ENCODE data around the gene RPL28.
A peak's percentile ranks its signal among the peaks of the same experiment; 100 is the strongest.

Gene RPL28

DNA sequence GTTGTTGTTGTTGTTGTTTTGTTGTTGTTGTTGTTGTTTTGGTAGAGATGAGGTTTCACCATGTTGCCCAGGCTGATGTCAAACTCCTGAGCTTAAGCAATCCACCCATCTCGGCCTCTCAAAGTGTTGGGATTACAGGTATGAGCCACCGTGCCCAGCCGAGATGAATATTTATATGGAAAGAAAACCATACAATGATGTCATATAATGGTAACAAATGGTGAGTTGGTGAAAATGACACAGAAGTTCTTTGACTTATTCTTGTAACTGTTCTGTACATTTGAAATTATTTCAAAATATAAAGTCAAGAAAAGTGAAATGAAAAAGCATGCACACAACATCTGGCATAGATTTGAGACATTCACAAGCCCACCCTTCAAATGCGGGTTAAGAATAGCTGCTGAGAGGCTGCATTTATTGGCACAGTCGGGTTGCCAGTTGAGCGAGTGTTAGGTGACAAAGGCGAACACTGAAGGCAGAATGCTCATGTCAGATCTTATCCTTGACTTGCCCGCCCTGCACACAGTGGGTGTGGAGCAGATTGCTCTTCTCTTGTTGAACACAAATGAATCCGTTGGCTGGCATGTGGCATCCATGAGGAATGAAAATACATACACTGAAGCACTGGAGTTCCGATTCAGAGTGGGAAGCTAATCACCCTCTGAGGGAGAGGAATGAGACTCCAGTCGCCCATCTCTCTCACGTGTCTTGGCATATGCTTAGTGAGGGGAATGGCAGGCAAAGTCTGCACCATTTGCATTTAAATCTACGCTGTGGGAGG lies 37.7 kb downstream of the RPL28 start:
- DNase-seq (ENCODE audit: low spot score), result no peak
- no peak overlapping the region for H4K8ac ChIP-seq (ENCODE audit: low read depth, low read length)
- WGBS, 2 donors (ENCODE audit: extremely low coverage in 2 of 2, insufficient read length in 2 of 2, insufficient replicate concordance in 1 of 2), result no CpG with 5 or more reads among the region's 13 CpGs
- H3K27ac ChIP-seq (replicated peaks; ENCODE audit: low read length), result no peak overlapping the region
- H3K14ac ChIP-seq (ENCODE audit: low read length), result no peak overlapping the region
- H3K4me1 ChIP-seq (ENCODE audit: control insufficient read depth in 2 of 2, insufficient read depth in 1 of 2, low read depth in 1 of 2, low read length in 2 of 2), result no peaks in the 10 kb centered on the region
- no peak overlapping the region for H2AK5ac ChIP-seq (ENCODE audit: low read depth, low read length)
- peak overlapping the region; percentile 19 for H4K91ac ChIP-seq (ENCODE audit: low read depth, low read length, poor library complexity)
- H3K9me3 ChIP-seq (replicated peaks in 1 of 2; ENCODE audit: control insufficient read depth in 2 of 2, insufficient read depth in 1 of 2, low read depth in 1 of 2, low read length in 2 of 2), result no peaks in the 10 kb centered on the region
- no peak overlapping the region for H2AFZ ChIP-seq (ENCODE audit: low read length)
- peak overlapping the region; percentile 8 for H3K23ac ChIP-seq (ENCODE audit: low read depth, low read length, poor library complexity)
- no peak overlapping the region for H3K9ac ChIP-seq (ENCODE audit: low read depth, low read length, poor library complexity)
- no peak overlapping the region for H3K4me2 ChIP-seq (ENCODE audit: insufficient read depth, low read length, poor library complexity, severe bottlenecking)
- H2BK5ac ChIP-seq (ENCODE audit: low read length), result no peak overlapping the region
- H2BK15ac ChIP-seq (ENCODE audit: low read length), result no peak overlapping the region
- H2BK120ac ChIP-seq (ENCODE audit: low read depth, low read length), result no peak overlapping the region
- no peaks in the 10 kb centered on the region for H3K79me1 ChIP-seq (ENCODE audit: low read depth, low read length)
- peaks cover 0 to 4% (median 2%) of the 10 kb centered on the region in 3 experiments for H3K27me3 ChIP-seq (ENCODE audit: control insufficient read depth in 3 of 3, insufficient read depth in 3 of 3, low read depth in 1 of 3, low read length in 3 of 3)
- no peaks in the 10 kb centered on the region for H3K36me3 ChIP-seq (replicated peaks in 1 of 2; ENCODE audit: control insufficient read depth in 2 of 2, insufficient read depth in 2 of 2, low read length in 2 of 2)
- H3K18ac ChIP-seq (ENCODE audit: low read length), result no peak overlapping the region
- H3K4ac ChIP-seq (ENCODE audit: low read length), result no peak overlapping the region
- H2BK12ac ChIP-seq (ENCODE audit: low read length), result no peak overlapping the region
- H3K4me3 ChIP-seq (ENCODE audit: low read length in 2 of 2), result no peak overlapping the region

DNA sequence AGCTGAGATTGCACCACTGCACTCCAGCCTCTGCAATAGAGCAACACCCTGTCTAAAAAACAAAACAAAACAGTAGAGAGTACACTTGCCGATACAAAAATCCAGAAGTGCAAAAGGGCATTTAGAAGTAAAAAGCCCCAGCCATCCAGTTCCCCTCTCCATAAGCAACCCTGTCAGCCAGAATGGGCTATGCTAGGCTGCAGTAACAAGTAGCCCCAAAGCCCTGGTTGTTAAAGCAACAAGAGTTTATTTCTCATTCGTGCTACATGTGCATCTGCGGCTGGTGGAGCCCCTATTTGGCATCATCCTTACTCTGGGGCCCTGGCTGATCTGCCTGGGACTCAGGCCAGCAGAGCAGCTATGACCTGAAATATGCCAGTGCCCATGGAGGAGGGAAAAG lies 38.8 kb downstream of the RPL28 start:
- no peak overlapping the region for H4K91ac ChIP-seq (ENCODE audit: low read depth, low read length, poor library complexity)
- H3K4ac ChIP-seq (ENCODE audit: low read length), result no peak overlapping the region
- no peaks in the 10 kb centered on the region for H3K4me1 ChIP-seq (ENCODE audit: control insufficient read depth in 2 of 2, insufficient read depth in 1 of 2, low read depth in 1 of 2, low read length in 2 of 2)
- H3K23ac ChIP-seq (ENCODE audit: low read depth, low read length, poor library complexity), result no peak overlapping the region
- H3K79me1 ChIP-seq (ENCODE audit: low read depth, low read length), result no peaks in the 10 kb centered on the region
- no peak overlapping the region for H3K18ac ChIP-seq (ENCODE audit: low read length)
- no peak overlapping the region for H3K4me2 ChIP-seq (ENCODE audit: insufficient read depth, low read length, poor library complexity, severe bottlenecking)
- peak overlapping the region; percentile 37 for H2AK5ac ChIP-seq (ENCODE audit: low read depth, low read length)
- WGBS, 2 donors (ENCODE audit: extremely low coverage in 2 of 2, insufficient read length in 2 of 2, insufficient replicate concordance in 1 of 2), result no CpG with 5 or more reads among the region's 3 CpGs
- no peaks in the 10 kb centered on the region for H3K36me3 ChIP-seq (replicated peaks in 1 of 2; ENCODE audit: control insufficient read depth in 2 of 2, insufficient read depth in 2 of 2, low read length in 2 of 2)
- H3K9me3 ChIP-seq (replicated peaks in 1 of 2; ENCODE audit: control insufficient read depth in 2 of 2, insufficient read depth in 1 of 2, low read depth in 1 of 2, low read length in 2 of 2), result no peaks in the 10 kb centered on the region
- peak overlapping the region; percentile 64 for H3K14ac ChIP-seq (ENCODE audit: low read length)
- no peak overlapping the region for H2BK15ac ChIP-seq (ENCODE audit: low read length)
- peaks cover 0 to 4% (median 0%) of the 10 kb centered on the region in 3 experiments for H3K27me3 ChIP-seq (ENCODE audit: control insufficient read depth in 3 of 3, insufficient read depth in 3 of 3, low read depth in 1 of 3, low read length in 3 of 3)
- no peak overlapping the region for H3K4me3 ChIP-seq (ENCODE audit: low read length in 2 of 2)
- no peak overlapping the region for H2BK120ac ChIP-seq (ENCODE audit: low read depth, low read length)
- H4K8ac ChIP-seq (ENCODE audit: low read depth, low read length), result no peak overlapping the region
- DNase-seq (ENCODE audit: low spot score), result no peak
- no peak overlapping the region for H2BK12ac ChIP-seq (ENCODE audit: low read length)
- H3K27ac ChIP-seq (replicated peaks; ENCODE audit: low read length), result no peak overlapping the region
- no peak overlapping the region for H2BK5ac ChIP-seq (ENCODE audit: low read length)
- H3K9ac ChIP-seq (ENCODE audit: low read depth, low read length, poor library complexity), result no peak overlapping the region
- H2AFZ ChIP-seq (ENCODE audit: low read length), result no peak overlapping the region

- Histone ChIP-seq H3K4me1 (ENCODE audit: control insufficient read depth in 2 of 2, insufficient read depth in 1 of 2, low read depth in 1 of 2, low read length in 2 of 2) (no peaks in the 10 kb centered on the region), H4K91ac (ENCODE audit: low read depth, low read length, poor library complexity) (no peak overlapping the region), H3K18ac (ENCODE audit: low read length) (no peak overlapping the region)
Observed at GRCh38 chr19:55426042-55426441, 40.3 kb downstream of the RPL28 start.

GRCh38 chr19:55431183-55431582 lies 45.5 kb downstream of the RPL28 start:
- Histone ChIP-seq H3K4me3 (ENCODE audit: low read length in 2 of 2) (no peak overlapping the region), H2AK5ac (ENCODE audit: low read depth, low read length) (no peak overlapping the region), H2BK5ac (ENCODE audit: low read length) (no peak overlapping the region), H4K8ac (ENCODE audit: low read depth, low read length) (no peak overlapping the region), H3K79me1 (ENCODE audit: low read depth, low read length) (peaks cover 2% of the 10 kb centered on the region), H3K9me3 (replicated peaks in 1 of 2; ENCODE audit: control insufficient read depth in 2 of 2, insufficient read depth in 1 of 2, low read depth in 1 of 2, low read length in 2 of 2) (peaks cover 0 to 15% of the 10 kb centered on the region in 2 donors), H3K9ac (ENCODE audit: low read depth, low read length, poor library complexity) (no peak overlapping the region), H3K4me2 (ENCODE audit: insufficient read depth, low read length, poor library complexity, severe bottlenecking) (no peak overlapping the region), H3K18ac (ENCODE audit: low read length) (no peak overlapping the region), H2BK15ac (ENCODE audit: low read length) (no peak overlapping the region), H2BK12ac (ENCODE audit: low read length) (no peak overlapping the region), H2BK120ac (ENCODE audit: low read depth, low read length) (no peak overlapping the region), H4K91ac (ENCODE audit: low read depth, low read length, poor library complexity) (no peak overlapping the region), H3K36me3 (replicated peaks in 1 of 2; ENCODE audit: control insufficient read depth in 2 of 2, insufficient read depth in 2 of 2, low read length in 2 of 2) (no peaks in the 10 kb centered on the region), H3K23ac (ENCODE audit: low read depth, low read length, poor library complexity) (no peak overlapping the region), H3K14ac (ENCODE audit: low read length) (no peak overlapping the region), H3K27me3 (ENCODE audit: control insufficient read depth in 3 of 3, insufficient read depth in 3 of 3, low read depth in 1 of 3, low read length in 3 of 3) (peaks cover 0 to 11% (median 0%) of the 10 kb centered on the region in 3 experiments), H3K4ac (ENCODE audit: low read length) (no peak overlapping the region), H2AFZ (ENCODE audit: low read length) (no peak overlapping the region), H3K4me1 (ENCODE audit: control insufficient read depth in 2 of 2, insufficient read depth in 1 of 2, low read depth in 1 of 2, low read length in 2 of 2) (no peaks in the 10 kb centered on the region), H3K27ac (replicated peaks; ENCODE audit: low read length) (no peak overlapping the region)
- no peak for DNase-seq (ENCODE audit: low spot score)
- no CpG with 5 or more reads among the region's 1 CpG for WGBS, 2 donors (ENCODE audit: extremely low coverage in 2 of 2, insufficient read length in 2 of 2, insufficient replicate concordance in 1 of 2)

More at GRCh38 chr19:55426042-55426441, 40.3 kb downstream of the RPL28 start:
- no peaks in the 10 kb centered on the region for H3K36me3 ChIP-seq (replicated peaks in 1 of 2; ENCODE audit: control insufficient read depth in 2 of 2, insufficient read depth in 2 of 2, low read length in 2 of 2)
- no peak overlapping the region for H3K27ac ChIP-seq (replicated peaks; ENCODE audit: low read length)
- no peak overlapping the region for H2AFZ ChIP-seq (ENCODE audit: low read length)
- no peak overlapping the region for H2BK15ac ChIP-seq (ENCODE audit: low read length)
- no peaks in the 10 kb centered on the region for H3K9me3 ChIP-seq (replicated peaks in 1 of 2; ENCODE audit: control insufficient read depth in 2 of 2, insufficient read depth in 1 of 2, low read depth in 1 of 2, low read length in 2 of 2)
- peaks cover 0 to 4% (median 2%) of the 10 kb centered on the region in 3 experiments for H3K27me3 ChIP-seq (ENCODE audit: control insufficient read depth in 3 of 3, insufficient read depth in 3 of 3, low read depth in 1 of 3, low read length in 3 of 3)
- H3K79me1 ChIP-seq (ENCODE audit: low read depth, low read length), result no peaks in the 10 kb centered on the region
- no peak overlapping the region for H3K23ac ChIP-seq (ENCODE audit: low read depth, low read length, poor library complexity)
- no peak overlapping the region for H3K4ac ChIP-seq (ENCODE audit: low read length)
- no CpG with 5 or more reads among the region's 2 CpGs for WGBS, 2 donors (ENCODE audit: extremely low coverage in 2 of 2, insufficient read length in 2 of 2, insufficient replicate concordance in 1 of 2)
- H3K4me2 ChIP-seq (ENCODE audit: insufficient read depth, low read length, poor library complexity, severe bottlenecking), result no peak overlapping the region
- no peak overlapping the region for H2BK12ac ChIP-seq (ENCODE audit: low read length)
- no peak overlapping the region for H2BK5ac ChIP-seq (ENCODE audit: low read length)
- H3K4me3 ChIP-seq (ENCODE audit: low read length in 2 of 2), result no peak overlapping the region
- H3K14ac ChIP-seq (ENCODE audit: low read length), result no peak overlapping the region
- H3K9ac ChIP-seq (ENCODE audit: low read depth, low read length, poor library complexity), result no peak overlapping the region
- no peak overlapping the region for H4K8ac ChIP-seq (ENCODE audit: low read depth, low read length)
- H2AK5ac ChIP-seq (ENCODE audit: low read depth, low read length), result no peak overlapping the region
- no peak overlapping the region for H2BK120ac ChIP-seq (ENCODE audit: low read depth, low read length)
- DNase-seq (ENCODE audit: low spot score), result no peak

All from neuronal stem cell (in vitro differentiated cells).